Measurements from ENCODE around the gene ZDHHC18.

Gene ZDHHC18

GRCh38 chr1:26852701-26853100 lies 26.2 kb downstream of the ZDHHC18 start:
- TF ChIP-seq, protein P1, sequence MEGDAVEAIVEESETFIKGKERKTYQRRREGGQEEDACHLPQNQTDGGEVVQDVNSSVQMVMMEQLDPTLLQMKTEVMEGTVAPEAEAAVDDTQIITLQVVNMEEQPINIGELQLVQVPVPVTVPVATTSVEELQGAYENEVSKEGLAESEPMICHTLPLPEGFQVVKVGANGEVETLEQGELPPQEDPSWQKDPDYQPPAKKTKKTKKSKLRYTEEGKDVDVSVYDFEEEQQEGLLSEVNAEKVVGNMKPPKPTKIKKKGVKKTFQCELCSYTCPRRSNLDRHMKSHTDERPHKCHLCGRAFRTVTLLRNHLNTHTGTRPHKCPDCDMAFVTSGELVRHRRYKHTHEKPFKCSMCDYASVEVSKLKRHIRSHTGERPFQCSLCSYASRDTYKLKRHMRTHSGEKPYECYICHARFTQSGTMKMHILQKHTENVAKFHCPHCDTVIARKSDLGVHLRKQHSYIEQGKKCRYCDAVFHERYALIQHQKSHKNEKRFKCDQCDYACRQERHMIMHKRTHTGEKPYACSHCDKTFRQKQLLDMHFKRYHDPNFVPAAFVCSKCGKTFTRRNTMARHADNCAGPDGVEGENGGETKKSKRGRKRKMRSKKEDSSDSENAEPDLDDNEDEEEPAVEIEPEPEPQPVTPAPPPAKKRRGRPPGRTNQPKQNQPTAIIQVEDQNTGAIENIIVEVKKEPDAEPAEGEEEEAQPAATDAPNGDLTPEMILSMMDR (IDR thresholded peaks at IDR 0.05; ENCODE audit: control insufficient read depth, insufficient read depth, low read depth, low read length, missing control alignments), result no peak
- DNase-seq (ENCODE audit: low read depth), result no peak
- H3K4me3 ChIP-seq (ENCODE audit: control insufficient read depth, low read depth, low read length), result no peak overlapping the region

- TF ChIP-seq, protein P1 (IDR thresholded peaks at IDR 0.05; ENCODE audit: control insufficient read depth, insufficient read depth, low read depth, low read length, missing control alignments), result peak; percentile 93
- peak; percentile 51 for DNase-seq (ENCODE audit: low read depth)
Observed at GRCh38 chr1:26853156-26853555, 26.7 kb downstream of the ZDHHC18 start.

DNA sequence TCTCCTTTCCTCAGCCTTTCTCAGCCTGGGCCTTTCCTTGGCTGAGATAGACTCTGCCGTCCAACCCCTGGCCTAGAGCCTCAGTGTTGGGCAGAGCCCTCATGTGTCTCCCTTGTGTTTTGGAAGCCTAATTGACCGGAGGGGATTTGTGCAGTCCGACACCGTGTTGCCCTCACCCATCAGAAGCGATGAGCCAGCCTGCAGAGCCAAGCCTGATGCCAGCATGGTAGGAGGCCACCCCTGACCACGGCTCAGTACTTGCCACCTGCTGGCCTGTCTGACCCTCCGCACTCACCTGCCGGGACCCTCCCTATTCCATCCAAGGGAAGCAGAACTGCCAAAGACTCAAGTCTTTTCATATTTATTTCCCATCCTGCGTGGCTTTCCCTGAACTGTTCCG lies 27.1 kb downstream of the ZDHHC18 start:
- H3K4me3 ChIP-seq (ENCODE audit: control insufficient read depth, low read depth, low read length), result no peak overlapping the region
- DNase-seq (ENCODE audit: low read depth), result no peak
- TF ChIP-seq, protein P1 (IDR thresholded peaks at IDR 0.05; ENCODE audit: control insufficient read depth, insufficient read depth, low read depth, low read length, missing control alignments), result no peak

More at GRCh38 chr1:26853156-26853555, 26.7 kb downstream of the ZDHHC18 start:
- no peak overlapping the region for H3K4me3 ChIP-seq (ENCODE audit: control insufficient read depth, low read depth, low read length)

DNA sequence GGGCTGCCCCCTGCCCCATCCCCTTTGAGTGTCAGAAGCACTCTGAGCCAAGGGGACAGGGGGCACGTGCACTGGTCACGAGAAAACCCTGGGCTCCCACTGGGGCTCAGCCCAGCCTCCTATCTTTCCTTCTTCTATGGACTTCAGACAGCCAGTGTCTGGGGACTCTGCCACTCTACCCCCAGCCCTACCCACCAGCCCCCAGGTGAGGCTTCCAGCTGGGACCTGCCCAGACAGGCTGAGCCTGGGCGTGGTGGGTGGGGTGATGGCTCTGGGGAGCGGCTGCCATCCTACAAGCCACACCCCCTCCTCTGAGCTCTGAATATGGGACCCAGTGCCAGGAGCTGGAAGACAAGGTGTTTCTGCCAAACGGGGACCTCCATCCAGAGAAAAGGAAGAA lies 28.4 kb downstream of the ZDHHC18 start:
- TF ChIP-seq, protein P1 (IDR thresholded peaks at IDR 0.05; ENCODE audit: control insufficient read depth, insufficient read depth, low read depth, low read length, missing control alignments), result no peak
- no peak for DNase-seq (ENCODE audit: low read depth)
- no peak overlapping the region for H3K4me3 ChIP-seq (ENCODE audit: control insufficient read depth, low read depth, low read length)

DNA sequence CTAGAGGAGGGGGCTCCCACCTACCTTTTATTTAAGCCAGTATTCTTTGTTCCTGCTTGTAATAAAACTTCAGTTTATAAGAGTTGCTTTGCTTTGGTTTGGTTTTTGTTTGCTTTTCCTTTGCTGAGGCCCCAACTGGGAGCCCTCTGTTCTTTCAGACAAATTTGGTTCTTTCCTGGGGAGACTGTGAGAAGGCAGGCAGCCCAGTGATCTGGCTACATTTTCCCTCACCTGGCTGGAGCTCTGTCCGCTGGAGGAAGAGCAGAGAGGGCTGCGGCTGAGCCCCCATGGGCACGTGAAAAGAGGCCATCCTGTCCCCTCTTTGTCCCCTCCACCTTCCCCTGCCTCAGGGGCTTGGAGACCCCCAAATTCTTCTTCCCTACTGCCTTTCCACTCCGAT lies 29.1 kb downstream of the ZDHHC18 start:
- DNase-seq (ENCODE audit: low read depth), result no peak
- TF ChIP-seq, protein P1 (IDR thresholded peaks at IDR 0.05; ENCODE audit: control insufficient read depth, insufficient read depth, low read depth, low read length, missing control alignments), result no peak
- H3K4me3 ChIP-seq (ENCODE audit: control insufficient read depth, low read depth, low read length), result no peak overlapping the region

GRCh38 chr1:26856181-26856580 lies 29.7 kb downstream of the ZDHHC18 start:
- no peak overlapping the region for H3K4me3 ChIP-seq (ENCODE audit: control insufficient read depth, low read depth, low read length)
- TF ChIP-seq, protein P1 (IDR thresholded peaks at IDR 0.05; ENCODE audit: control insufficient read depth, insufficient read depth, low read depth, low read length, missing control alignments), result no peak
- DNase-seq (ENCODE audit: low read depth), result no peak
